ENCODE data around the gene TXNL4B.
"Not testable (repeated sequence)": the region's sequence is repeated elsewhere in the genome, so short reads cannot be mapped to it uniquely, and the experiment has no call there.

The TXNL4B gene

DNA sequence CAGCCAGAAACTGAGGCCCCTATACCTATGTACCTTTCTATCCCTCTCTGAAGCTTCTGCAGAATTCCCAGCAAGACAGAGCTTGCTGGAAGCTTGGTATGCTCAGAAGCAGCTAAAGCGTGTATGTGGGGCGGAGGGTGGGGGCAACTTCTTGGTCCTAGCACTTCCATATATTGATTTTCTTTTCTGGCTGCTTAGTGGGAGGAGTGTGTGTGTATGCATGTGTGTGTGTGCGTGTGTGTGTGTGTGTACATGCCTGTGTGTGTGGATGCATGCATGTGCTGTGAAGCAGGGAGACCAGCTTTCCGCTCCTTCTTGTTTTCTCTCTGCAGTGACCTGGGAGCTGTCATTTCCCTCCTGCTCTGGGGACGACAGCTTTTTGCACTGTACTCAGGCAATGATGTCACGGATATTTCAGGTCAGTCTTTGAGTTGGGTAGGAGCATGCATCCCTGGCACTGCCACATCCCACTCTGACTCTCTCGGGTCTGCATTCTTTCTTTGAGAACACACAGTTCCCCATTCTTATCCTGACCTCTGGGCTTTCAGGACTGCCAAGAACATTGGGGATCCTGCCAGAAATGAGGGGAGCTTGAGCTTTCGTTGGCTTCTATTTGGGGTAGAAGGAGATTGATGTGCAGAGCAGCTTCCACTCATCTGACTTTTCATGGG, 19.7 kb downstream of the TXNL4B start:
- DNase-seq (ENCODE audit: low spot score): peak; percentile 70

DNA sequence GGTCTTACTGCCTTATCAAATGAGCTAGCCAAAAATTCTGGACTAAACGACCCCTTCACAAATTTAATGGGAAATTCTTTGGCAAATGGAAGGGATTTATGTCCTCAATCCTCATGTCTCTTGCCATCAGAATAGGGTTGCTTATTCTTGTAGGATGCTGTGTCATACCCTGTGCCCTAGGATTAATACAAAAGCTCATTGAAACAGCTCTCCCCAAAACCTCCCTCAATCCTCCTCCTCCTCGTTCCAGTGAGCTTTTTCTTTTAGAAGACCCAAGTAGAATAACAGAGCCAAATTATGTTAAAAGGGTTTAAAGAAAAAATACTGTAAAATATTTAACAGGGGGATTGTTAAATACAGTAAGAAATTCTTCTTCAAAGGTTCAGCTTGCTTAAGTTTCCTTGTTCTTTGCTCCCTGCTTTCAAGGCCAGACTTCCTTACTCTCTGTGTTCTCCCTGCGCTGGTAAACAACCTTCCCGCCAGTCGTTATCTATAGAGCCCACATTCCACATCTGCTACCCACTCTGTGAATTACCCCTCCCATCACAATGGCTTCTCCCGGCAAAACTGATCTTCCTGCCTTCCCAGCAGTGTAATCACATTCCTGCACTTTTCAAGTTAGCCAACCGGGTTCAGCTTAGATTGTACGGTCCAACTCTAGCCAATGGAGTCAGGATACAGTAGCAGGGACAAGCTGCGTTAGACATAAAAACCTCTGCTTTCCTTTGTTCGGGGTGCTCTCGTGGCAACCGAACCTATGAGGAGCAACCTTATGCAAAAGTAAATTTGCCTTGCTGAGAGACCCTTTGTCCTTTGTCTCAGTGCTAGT, 20.7 kb downstream of the TXNL4B start:
- peak; percentile 49 for DNase-seq (ENCODE audit: low spot score)

GRCh38 chr16:72068930-72069329, 24.5 kb downstream of the TXNL4B start:
- DNase-seq (ENCODE audit: low spot score): no peak

- DNase-seq (ENCODE audit: low spot score): peak; percentile 52
Observed at GRCh38 chr16:72066747-72067146, 26.7 kb downstream of the TXNL4B start.

- no peak for DNase-seq (ENCODE audit: low spot score)
Observed at GRCh38 chr16:72064361-72064894, 29.0 kb downstream of the TXNL4B start.

DNA sequence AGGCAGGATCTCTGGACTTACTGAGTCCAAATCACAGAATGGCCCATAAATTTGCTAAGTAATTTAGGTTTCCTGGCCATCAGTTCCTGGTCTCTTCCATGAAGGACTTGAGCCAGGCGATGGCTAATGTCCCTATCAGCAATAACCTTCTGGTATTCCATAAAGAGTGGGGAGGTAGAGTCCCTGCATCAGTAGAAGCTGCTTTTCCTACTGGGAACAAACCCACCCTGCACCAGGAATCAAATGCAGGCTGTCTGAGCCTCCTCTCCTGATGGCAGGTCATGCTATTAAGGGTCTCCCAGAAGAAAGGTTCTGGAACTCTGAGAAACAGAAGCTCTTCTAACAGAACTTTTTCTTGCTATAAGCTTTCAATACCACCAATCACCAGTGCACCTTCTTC, 31.9 kb downstream of the TXNL4B start:
- no peak for DNase-seq (ENCODE audit: low spot score)

DNA sequence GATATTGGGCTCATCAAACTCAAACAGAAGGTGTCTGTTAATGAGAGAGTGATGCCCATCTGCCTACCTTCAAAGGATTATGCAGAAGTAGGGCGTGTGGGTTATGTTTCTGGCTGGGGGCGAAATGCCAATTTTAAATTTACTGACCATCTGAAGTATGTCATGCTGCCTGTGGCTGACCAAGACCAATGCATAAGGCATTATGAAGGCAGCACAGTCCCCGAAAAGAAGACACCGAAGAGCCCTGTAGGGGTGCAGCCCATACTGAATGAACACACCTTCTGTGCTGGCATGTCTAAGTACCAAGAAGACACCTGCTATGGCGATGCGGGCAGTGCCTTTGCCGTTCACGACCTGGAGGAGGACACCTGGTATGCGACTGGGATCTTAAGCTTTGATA, 33.0 kb downstream of the TXNL4B start:
- no peak for DNase-seq (ENCODE audit: low spot score)

DNA sequence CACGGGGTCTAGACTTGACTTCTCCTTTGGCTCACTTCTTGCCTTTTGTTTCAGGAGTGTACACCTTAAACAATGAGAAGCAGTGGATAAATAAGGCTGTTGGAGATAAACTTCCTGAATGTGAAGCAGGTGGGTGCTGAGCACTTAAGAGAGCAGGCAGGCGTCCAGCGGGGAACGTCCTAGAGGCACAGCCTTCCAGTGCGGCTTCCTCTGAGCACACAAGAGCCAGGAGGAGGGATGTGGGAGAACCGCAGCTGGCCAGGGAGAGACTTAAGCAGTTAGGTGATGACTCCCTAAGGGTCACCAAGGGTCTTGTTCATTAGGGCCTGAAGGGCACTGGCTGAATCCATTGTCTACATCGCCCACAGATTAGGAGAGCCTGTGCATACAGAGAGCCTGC, 34.4 kb downstream of the TXNL4B start:
- DNase-seq (ENCODE audit: low spot score): not testable (repeated sequence)

- not testable (repeated sequence) for DNase-seq (ENCODE audit: low spot score)
Observed at GRCh38 chr16:72057313-72057712, 36.1 kb downstream of the TXNL4B start.

DNA sequence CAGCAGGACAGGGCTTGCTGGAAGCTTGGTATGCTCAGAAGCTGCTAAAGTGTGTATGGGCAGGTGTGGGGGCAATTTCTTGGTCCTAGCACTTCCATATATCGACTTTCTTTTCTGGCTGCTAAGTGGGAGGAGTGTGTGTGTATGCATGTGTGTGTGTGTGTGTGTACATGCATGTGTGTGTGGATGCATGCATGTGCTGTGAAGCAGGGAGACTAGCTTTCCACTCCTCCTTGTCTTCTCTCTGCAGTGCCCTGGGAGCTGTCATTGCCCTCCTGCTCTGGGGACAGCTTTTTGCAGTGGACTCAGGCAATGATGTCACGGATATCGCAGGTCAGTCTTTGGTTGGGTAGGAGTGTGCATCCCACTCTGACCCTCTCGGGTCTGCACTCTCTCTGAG, 37.5 kb downstream of the TXNL4B start:
- DNase-seq (ENCODE audit: low spot score): no peak

DNA sequence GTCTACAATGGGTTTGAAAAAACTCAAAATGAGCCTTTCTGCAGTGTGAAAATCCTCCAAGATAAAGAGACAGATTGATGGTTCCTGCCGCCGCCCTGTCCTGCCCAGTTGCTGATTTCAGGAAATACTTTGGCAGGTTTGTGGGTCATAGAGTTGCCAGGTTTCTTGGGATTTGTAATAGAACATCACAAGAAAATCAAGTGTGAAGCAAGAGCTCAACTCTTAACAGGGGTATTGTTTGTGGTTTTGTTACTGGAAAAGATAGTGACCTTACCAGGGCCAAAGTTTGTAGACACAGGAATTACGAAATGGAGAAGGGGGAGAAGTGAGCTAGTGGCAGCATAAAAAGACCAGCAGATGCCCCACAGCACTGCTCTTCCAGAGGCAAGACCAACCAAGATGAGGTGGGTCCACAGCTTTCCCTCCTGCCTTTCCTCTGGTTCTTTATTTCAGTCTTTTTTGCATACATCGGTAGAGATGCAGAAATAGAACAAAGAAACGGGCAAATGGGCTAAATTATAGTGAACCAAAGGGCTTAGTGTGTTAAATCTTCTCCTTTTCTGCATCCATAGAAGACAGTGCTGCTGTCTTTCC, 39.1 kb downstream of the TXNL4B start, which contains the start of gene HP:
Gene HP, plus strand, starts transcription at position 252 of the 594 bp plus-strand sequence. Its CDS starts 148 bp downstream, at position 400.
- DNase-seq (ENCODE audit: low spot score): not testable (repeated sequence)

DNA sequence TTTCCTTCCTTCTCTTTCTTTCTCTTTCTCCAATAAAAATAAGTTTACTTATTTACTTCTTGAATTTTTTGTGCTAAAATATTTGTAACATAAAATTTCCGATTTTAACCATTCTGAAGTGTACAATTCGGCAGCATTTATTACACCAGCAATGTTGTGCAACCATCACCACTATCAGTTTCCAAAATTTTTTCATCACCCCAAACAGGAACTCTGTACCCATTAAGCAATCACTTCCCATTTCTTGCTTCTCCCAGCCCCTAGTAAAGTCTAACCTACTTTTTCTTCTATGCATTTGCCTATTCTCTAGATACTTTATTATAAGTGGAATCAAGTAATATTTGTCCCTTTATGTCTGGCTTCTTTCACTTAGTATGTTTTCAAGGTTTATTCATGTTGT, 41.6 kb downstream of the TXNL4B start:
- no peak for DNase-seq (ENCODE audit: low spot score)

GRCh38 chr16:72050769-72051464, 42.5 kb downstream of the TXNL4B start:
- no peak for DNase-seq (ENCODE audit: low spot score)

GRCh38 chr16:72049110-72049509, 44.3 kb downstream of the TXNL4B start:
- no peak for DNase-seq (ENCODE audit: low spot score)

DNA sequence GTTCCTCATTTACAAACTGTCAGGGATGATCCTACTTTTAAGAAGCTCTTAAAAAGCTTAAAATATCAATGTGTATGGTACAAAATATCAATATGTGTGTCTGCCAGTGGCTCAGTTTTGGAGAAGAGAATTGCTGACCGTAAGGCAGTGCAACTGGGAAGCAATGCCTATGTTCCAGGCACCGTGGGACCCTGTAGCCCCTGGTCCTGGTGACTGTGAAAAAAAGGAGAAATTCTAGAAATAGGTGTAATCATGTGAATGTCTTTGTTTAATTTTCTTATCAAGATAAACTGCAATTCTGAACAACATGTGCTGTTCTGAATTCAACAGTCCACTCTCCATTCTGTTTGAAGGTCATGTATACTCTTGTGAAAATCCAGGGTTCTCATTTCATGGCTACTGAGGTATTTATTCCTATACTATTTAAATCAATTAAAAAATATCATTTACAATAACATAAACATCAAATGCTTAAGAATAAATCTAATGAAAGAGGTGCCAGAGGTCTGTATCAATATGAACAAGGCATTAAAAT, 48.5 kb downstream of the TXNL4B start:
- no peak for DNase-seq (ENCODE audit: low spot score)

- DNase-seq (ENCODE audit: low spot score): no peak
Observed at GRCh38 chr16:72044296-72044695, 49.1 kb downstream of the TXNL4B start.

- no peak for DNase-seq (ENCODE audit: low spot score)
Observed at GRCh38 chr16:72043539-72043938, 49.9 kb downstream of the TXNL4B start.

DNA sequence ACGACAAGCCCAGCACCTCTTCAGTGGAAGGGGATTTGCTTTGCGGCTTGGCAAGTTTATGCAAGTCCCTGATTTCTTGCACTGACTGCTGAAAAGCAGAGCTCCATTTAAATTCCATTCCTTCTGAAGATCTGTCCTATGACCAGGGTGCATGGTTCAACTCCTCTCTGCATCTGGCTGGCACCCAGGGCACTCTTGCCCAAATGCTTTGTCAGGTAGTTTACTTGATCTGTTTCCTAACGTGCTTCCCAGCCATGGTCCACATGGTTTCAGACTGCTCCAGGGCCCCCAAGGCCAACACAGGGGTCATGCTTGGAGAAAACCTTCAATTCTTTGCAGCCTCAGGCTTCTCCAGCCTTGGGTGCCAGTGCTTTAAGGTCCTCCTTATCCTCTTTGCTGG, 50.4 kb downstream of the TXNL4B start:
- DNase-seq (ENCODE audit: low spot score): no peak

- no peak for DNase-seq (ENCODE audit: low spot score)
Observed at GRCh38 chr16:72042157-72042660, 51.2 kb downstream of the TXNL4B start.

- no peak for DNase-seq (ENCODE audit: low spot score)
Observed at GRCh38 chr16:72036098-72036497, 57.3 kb downstream of the TXNL4B start.
